Measurements from ENCODE around the gene OGFOD2.

OGFOD2 gene

GRCh38 chr12:122989225-122989839, 14.3 kb downstream of the OGFOD2 start:
- no peak for DNase-seq

GRCh38 chr12:122989874-122990419, 14.9 kb downstream of the OGFOD2 start:
- DNase-seq, result no peak

- no peak for DNase-seq
Observed at GRCh38 chr12:122990561-122990960, 15.5 kb downstream of the OGFOD2 start.

GRCh38 chr12:122990961-122991622, 16.0 kb downstream of the OGFOD2 start:
- DNase-seq, result no peak

GRCh38 chr12:122991623-122992275, 16.7 kb downstream of the OGFOD2 start:
- no peak for DNase-seq

- DNase-seq, result no peak
Observed at GRCh38 chr12:122992386-122992785, 17.3 kb downstream of the OGFOD2 start.

GRCh38 chr12:122994140-122994675, 19.2 kb downstream of the OGFOD2 start:
- DNase-seq, result no peak

GRCh38 chr12:122994781-122995502, 19.9 kb downstream of the OGFOD2 start:
- DNase-seq, result no peak

GRCh38 chr12:122995503-122996187, 20.6 kb downstream of the OGFOD2 start:
- DNase-seq, result no peak

GRCh38 chr12:122996188-122996601, 21.2 kb downstream of the OGFOD2 start:
- no peak for DNase-seq

- no peak for DNase-seq
Observed at GRCh38 chr12:122996621-122997342, 21.7 kb downstream of the OGFOD2 start.

- DNase-seq, result no peak
Observed at GRCh38 chr12:122997343-122998250, 22.6 kb downstream of the OGFOD2 start.

GRCh38 chr12:122998316-122998715, 23.3 kb downstream of the OGFOD2 start:
- no peak for DNase-seq

GRCh38 chr12:122999196-122999946, 24.3 kb downstream of the OGFOD2 start:
- no peak for DNase-seq

GRCh38 chr12:122999986-123000420, 25.0 kb downstream of the OGFOD2 start:
- DNase-seq, result peak; percentile 56

- no peak for DNase-seq
Observed at GRCh38 chr12:123000578-123000977, 25.5 kb downstream of the OGFOD2 start.

GRCh38 chr12:123001464-123001863, 26.4 kb downstream of the OGFOD2 start:
- DNase-seq, result no peak

GRCh38 chr12:123003257-123003656, 28.2 kb downstream of the OGFOD2 start:
- DNase-seq, result no peak

GRCh38 chr12:123004287-123004686, 29.2 kb downstream of the OGFOD2 start:
- no peak for DNase-seq

Data from RPMI8226 (cell line).